Lower leg skin (tissue), 3 donors: ENCODE measurements around the gene MAP9.

Experiments
- POLR2A ChIP-seq, 2 donors: fragments of 450-650 bp; IDR thresholded peaks; one replicate each; pipeline ENCODE4 v1.6.1; 2016 to 2017; ENCODE audit warnings: antibody characterized with exemption in 2 of 2, mild to moderate bottlenecking in 1 of 2, moderate library complexity in 1 of 2
- TF ChIP-seq, protein P1 (sequence below), 3 donors: fragments of 450-650 bp; IDR thresholded peaks; one replicate each; pipeline ENCODE4 v1.5.1; 2016; ENCODE audit warnings: antibody characterized with exemption in 3 of 3, mild to moderate bottlenecking in 3 of 3, moderate library complexity in 2 of 3

DNA sequence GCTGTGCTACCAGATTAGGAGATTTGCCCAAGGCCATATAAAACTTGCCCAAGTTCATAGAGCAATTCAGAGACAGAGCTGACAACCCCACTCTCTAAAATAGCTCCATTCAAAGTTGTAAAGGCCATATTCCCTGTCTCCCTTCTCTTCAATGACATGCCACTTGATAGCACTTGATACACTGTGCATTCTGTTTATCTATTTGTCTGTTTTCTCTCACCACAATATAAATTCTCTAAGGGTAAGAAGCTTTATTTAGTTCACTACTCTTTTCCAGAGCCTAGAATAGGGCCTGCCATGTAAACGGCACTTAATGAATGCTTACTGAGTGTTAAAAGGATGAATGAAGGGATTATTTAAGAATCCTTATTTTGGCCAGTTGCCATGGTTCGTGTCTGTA, 24.1 kb upstream of the MAP9 start:
- TF ChIP-seq, protein P1, sequence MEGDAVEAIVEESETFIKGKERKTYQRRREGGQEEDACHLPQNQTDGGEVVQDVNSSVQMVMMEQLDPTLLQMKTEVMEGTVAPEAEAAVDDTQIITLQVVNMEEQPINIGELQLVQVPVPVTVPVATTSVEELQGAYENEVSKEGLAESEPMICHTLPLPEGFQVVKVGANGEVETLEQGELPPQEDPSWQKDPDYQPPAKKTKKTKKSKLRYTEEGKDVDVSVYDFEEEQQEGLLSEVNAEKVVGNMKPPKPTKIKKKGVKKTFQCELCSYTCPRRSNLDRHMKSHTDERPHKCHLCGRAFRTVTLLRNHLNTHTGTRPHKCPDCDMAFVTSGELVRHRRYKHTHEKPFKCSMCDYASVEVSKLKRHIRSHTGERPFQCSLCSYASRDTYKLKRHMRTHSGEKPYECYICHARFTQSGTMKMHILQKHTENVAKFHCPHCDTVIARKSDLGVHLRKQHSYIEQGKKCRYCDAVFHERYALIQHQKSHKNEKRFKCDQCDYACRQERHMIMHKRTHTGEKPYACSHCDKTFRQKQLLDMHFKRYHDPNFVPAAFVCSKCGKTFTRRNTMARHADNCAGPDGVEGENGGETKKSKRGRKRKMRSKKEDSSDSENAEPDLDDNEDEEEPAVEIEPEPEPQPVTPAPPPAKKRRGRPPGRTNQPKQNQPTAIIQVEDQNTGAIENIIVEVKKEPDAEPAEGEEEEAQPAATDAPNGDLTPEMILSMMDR (IDR thresholded peaks at IDR 0.05): no peak
- TF ChIP-seq POLR2A (IDR thresholded peaks at IDR 0.05): no peak
